Stimulated activated CD8-positive, alpha-beta memory T cell treated with anti-CD3 and anti-CD28 coated beads, Interleukin-15, amount 100 ng/mL, for 48 hours (primary cell): Measurements from ENCODE around the gene REXO1.
"Not testable (repeated sequence)": the region's sequence is repeated elsewhere in the genome, so short reads cannot be mapped to it uniquely, and the experiment has no call there.

Experiments
- DNase-seq, 2 donors: peaks; one replicate each; pipeline ENCODE4 v3.0.0-alpha.2; 2020; ENCODE audit warnings: low read depth in 2 of 2

The REXO1 gene

DNA sequence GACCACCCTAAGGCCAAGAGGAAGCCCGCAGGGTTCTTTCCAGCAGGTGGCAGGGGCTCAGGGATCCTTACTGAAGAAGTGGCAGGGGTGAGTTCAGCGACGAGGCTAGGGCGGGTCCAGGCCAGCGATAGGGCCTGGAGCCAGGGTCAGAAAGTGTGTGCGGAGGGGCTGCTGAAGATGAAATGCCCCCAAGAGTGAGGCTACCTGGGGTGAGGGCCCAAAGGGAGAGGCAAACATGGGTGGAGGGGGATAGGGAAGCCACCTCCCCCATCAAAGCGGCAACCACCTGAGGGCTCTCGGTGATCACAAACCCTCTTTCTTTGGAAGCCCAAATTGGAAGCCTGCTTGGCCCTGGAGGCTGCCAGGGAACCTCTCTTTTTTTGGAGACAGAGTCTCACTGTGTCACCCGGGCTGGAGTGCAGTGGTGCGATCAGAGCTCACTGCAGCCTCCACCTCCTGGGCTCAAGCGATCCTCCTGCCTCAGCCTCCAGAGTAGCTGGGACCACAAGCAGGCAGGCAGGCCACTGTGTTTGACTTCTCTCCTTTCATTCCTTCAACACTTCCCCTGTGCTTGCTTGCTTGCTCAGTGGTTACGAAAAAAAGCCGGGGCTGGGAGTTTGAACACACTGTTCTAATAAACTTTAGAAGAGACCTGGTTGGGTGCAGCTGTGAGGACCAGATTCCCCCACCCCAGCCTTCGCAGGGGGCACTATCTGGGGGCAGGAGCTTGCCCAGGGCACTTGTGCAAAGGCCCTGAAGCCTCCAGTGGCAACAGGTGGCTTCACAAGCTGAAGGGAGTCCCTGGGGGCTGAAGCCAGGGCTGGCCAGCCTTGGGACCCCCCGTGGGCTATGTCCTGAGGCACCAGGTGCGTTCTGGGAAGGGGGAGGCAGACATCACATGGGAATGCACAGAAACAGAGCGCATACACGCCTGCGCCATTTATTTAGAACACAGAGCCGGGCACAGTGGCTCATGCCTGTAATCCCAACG lies 34.8 kb downstream of the REXO1 start:
- no peak for DNase-seq

DNA sequence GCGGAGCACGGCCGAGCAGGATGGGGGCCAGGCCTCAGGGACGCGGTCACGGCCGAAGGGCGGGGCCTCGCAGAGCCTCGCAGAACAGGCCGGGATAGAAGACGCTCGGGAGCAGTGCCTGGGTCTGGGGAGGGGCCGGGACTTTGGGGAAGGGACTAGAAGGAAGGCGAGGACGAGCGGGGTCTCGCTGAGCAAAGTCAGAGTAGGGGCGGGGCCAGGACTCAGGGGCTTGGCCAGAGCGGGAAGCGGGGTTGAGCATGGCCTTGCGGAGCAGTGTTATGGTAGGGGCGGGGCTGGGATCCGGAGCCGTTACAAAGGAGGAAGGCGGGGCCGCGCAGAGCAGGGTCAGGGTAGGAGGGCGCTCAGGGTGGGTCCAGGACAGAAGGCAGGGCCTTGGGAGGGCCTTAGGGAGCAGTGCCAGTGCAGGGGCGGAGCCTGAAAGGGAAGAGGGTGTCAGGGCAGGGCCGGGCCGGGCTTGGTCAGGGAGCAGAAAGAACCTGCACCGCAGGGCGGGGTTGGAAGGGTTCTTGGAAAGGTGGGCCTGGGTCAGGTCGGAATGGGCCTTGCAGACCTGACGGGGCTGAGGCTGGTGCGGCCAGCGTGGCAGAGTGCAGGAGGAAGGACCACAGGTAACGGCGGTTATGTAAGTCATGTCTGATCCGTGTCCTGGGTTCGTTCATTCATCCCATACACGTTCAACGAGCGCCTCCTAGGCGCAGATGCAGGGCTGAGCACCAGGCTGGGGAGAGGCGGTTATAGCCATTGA lies 35.7 kb downstream of the REXO1 start:
- DNase-seq, result peak; percentile 78 to 85

GRCh38 chr19:1811942-1812425 lies 36.3 kb downstream of the REXO1 start, which contains the start of gene ATP8B3:
Gene ATP8B3, minus strand, starts transcription at chr19:1812276. Its CDS starts 540 bp downstream, at chr19:1811736.
- DNase-seq, result peak; percentile 38 to 68

DNA sequence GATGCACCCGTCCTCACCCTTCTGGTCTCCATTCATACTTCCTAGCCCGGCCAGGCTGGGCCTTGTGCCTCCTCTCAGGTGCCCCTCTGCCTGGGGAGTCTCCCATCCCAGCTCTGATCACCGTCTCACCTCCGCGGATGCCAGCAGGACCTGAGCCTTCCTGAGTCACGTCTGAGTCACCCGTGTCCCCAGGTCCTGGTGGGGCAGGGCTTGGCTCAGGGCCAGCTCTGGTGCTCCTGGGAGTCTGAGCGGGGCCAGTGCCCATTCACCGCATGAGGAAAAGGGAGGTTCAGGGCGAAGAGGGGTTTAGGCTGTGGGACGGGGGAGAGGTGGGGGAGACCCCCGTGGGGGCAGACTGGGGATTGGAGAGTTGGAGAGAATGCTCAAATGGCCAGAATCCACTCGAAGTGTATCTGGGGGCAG lies 36.8 kb downstream of the REXO1 start:
- DNase-seq, result peak; percentile 24 to 31

GRCh38 chr19:1810439-1811160 lies 37.7 kb downstream of the REXO1 start:
- DNase-seq, result no peak

DNA sequence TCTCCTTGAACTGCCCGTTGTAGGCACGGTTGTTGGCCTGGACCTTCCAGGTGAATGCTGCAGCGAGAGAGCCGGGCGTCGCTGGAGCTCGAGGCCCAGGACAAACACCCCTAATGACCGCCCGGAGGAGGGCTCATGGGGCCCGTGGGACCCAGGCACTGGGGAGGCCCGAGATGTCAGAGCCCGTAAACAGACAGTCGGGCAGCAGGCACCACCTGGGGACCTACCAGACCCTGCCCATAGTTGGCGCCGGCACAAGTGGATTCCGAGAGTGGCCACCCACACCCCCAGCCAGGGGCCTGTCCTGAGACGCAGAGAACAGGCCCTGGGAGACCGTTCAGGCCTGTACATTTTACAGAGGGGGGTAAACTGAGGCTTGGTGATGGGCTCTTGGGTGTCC lies 38.6 kb downstream of the REXO1 start:
- DNase-seq, result no peak

DNA sequence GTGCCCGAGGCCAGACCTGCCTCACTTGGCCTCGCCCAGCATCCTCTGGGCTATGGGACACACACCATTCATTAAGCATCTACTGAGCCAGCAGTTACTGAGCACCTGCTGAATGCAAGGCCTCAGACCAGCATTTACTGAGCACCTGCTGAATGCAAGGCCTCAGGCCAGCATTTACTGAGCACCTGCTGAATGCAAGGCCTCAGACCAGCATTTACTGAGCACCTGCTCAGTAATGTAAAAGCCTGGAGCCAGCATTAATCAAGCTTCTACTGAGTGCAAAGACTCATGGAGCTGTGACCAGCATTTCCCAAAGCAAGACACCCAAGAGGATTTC lies 39.9 kb downstream of the REXO1 start:
- no peak for DNase-seq

DNA sequence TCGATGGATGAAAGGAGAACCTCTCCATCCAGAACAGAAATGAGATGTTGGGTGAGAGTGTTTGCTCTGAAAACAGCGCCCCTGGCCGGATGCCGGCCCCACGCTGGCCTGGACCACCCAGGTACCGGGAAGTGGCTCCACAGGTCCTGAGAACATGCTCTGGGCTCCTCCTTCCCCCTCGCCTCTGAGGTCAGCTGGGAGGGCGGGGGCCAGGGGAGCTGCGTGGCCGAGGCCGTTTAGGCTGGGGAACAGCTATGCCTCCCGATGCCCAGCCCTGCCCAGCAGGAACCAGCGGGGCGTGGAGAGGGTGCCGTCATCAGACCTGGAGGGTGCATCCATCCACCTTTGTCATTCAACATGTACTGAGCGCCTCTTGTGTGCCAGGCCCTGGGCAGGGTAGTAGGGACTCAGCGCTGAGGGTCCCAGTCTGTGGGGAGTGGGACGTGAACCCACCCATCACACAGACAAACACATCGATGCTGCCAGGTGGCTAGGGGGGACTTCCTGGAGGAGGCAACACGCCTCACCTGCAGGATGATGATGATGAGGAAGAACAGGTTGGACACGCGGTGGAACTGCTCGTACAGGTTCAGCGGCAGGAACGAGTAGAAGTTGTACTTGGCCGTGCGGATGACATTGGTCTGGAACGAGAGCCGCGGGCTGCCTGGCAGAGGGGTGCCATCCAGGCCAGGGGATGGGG lies 40.4 kb downstream of the REXO1 start:
- no peak for DNase-seq

GRCh38 chr19:1807030-1807694 lies 41.1 kb downstream of the REXO1 start:
- no peak for DNase-seq

DNA sequence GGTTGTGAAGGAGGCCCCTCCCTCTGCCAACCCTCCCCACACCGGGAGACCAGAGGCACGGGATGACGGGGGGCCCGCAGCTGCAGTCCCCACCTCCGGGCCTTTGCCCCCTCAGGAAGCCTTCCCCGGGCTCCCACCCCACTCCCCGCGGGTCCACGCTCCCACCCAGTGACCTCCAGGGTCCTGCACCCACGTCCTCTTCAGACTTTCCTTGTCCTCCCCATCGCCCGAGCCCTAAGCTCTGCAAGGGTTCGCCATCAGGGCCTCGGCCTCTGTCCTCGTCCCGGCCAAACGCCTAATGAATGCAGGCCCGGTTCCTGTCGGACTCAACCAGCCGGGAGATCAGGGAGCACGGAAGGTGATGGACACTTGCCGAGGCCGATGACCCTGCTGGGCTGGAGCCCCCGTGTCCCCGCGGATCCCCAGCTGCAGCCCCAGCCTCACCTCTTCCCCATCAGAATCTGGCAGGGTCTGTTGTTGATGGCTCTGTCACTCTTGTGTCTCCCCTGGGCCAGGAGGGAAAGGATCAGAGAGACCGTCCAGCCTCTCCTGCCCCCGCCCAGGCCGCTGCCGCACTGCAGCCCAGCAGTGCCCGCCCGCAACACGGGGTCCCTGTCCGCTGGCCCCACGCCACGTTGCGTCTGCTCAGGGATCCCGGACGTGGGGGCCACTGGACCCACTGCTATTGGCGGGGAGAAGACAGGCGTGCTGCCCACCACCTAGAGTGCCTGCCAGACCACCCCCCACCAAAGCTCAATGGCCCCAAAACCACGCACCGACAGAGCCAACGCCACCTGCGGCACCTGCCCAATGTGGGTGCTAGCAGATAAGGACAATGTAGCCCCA lies 41.9 kb downstream of the REXO1 start:
- no peak for DNase-seq

DNA sequence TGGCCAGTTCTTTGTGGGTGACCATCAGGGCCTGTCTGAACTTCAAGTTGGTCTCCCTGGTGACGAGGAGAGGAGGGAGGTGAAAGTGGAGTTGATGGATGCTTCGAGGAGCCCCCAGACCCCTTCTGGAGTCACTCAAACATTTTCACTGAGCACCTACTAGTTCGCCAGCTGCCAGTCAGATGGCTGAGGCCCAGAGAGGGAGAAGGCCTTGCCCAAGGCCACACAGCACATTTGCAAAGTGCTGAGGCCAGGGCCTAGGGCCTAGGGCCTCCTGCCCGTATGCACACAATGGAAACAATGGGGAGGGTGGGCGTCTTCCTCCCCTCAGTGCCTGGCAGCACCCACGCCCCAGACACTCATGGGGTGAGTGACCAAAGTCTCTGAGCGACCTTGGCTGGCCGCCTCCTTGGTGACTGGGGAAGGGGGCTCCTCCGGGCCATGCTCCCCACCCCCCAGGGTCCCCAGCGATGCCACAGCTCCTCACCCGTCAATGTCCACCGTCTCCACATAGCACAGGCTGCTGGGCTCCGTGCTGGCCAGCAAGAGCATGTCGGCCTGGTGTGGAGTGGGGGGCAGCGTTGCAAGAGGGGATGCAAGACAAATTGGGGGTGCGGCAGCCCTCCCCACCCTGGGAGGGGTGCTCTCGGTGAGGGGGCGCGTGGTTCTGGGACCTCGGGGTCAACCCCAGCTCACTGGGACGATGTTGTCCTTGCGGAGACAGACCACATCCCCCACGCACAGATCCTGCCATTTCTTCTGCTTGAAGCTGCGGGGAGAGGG lies 42.7 kb downstream of the REXO1 start:
- no peak for DNase-seq

DNA sequence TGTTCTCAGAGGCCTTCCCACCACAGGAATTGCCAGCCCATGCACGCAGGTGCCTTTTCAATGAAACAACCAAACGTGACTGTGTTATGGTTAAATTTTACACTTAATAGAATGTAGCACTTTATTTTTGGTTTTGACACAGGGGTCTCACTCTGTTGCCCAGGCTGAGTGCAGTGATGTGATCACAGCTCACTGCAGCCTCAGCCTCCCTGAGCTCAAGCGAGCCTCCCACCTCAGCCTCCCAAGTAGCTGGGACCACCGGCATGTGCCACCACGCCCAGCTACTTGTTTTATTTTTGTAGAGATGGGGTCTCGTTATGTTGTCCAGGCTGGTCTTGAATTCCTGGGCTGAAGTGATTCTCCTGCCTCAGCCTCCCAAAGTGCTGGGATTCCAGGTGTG lies 43.4 kb downstream of the REXO1 start:
- no peak for DNase-seq

GRCh38 chr19:1799695-1800342 lies 48.5 kb downstream of the REXO1 start:
- DNase-seq, result no peak

GRCh38 chr19:1797313-1797712 lies 51.0 kb downstream of the REXO1 start:
- DNase-seq, result not testable (repeated sequence)

- DNase-seq, result no peak
These were observed 51.7 kb downstream of the REXO1 start for GRCh38 chr19:1796395-1797142.

- no peak for DNase-seq
These were observed 53.7 kb downstream of the REXO1 start for GRCh38 chr19:1794424-1795172.

DNA sequence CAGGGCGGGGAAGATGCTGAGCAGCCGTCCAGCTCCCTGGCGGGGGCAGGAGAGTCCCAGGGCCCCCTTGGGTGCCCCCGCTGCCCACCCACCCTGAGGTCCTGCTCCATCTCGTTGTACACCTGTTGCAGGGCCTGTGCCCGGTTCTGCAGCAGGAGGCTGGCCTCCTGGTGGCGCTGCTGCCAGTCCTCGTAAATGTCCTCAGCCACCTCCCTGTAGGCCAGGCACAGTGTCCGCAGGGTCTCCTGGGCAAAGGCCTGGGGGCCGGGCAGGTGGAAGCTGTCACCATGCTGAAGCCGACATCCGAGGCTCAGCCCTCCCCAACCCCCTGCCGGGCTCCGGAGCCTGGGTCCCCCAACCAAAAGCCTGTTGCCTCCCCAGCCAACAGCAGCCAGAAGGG lies 56.4 kb downstream of the REXO1 start:
- no peak for DNase-seq
